Central memory CD8-positive, alpha-beta T cell (primary cell): ENCODE measurements around the gene ZNF668.

ENCODE experiments used
- ATAC-seq: fragments of 150-1000 bp; cut with Tn5 transposase; replicated peaks from 2 replicates; pipeline ENCODE4 v1.10.0; 2022; ENCODE audit warnings: mild to moderate bottlenecking, moderate FRiP score, moderate number of reproducible peaks; ENCODE audit not compliant: poor library complexity, severe bottlenecking; ENCODE audit errors: extremely low read depth
- DNase-seq, 2 donors: peaks; one replicate each; pipeline ENCODE4 v3.0.0; 2021; ENCODE audit warnings: low spot score in 2 of 2
- H3K27ac Mint-ChIP-seq: one replicate; pipeline ENCODE4 v1.8.0; 2022; ENCODE audit warnings: low read depth, mild to moderate bottlenecking, moderate library complexity, mixed read lengths
- H3K27me3 Mint-ChIP-seq: one replicate; pipeline ENCODE4 v1.8.0; 2022; ENCODE audit warnings: mixed read lengths
- H3K36me3 Mint-ChIP-seq: one replicate; pipeline ENCODE4 v1.8.0; 2022; ENCODE audit warnings: mild to moderate bottlenecking, moderate library complexity, mixed read lengths; ENCODE audit not compliant: insufficient read depth
- H3K4me1 Mint-ChIP-seq: one replicate; pipeline ENCODE4 v1.8.0; 2022; ENCODE audit warnings: mixed read lengths
- H3K4me3 Mint-ChIP-seq: one replicate; pipeline ENCODE4 v1.8.0; 2022; ENCODE audit warnings: mild to moderate bottlenecking, moderate library complexity, mixed read lengths
- H3K9me3 Mint-ChIP-seq: one replicate; pipeline ENCODE4 v1.8.0; 2022; ENCODE audit warnings: mixed read lengths

The ZNF668 gene

DNA sequence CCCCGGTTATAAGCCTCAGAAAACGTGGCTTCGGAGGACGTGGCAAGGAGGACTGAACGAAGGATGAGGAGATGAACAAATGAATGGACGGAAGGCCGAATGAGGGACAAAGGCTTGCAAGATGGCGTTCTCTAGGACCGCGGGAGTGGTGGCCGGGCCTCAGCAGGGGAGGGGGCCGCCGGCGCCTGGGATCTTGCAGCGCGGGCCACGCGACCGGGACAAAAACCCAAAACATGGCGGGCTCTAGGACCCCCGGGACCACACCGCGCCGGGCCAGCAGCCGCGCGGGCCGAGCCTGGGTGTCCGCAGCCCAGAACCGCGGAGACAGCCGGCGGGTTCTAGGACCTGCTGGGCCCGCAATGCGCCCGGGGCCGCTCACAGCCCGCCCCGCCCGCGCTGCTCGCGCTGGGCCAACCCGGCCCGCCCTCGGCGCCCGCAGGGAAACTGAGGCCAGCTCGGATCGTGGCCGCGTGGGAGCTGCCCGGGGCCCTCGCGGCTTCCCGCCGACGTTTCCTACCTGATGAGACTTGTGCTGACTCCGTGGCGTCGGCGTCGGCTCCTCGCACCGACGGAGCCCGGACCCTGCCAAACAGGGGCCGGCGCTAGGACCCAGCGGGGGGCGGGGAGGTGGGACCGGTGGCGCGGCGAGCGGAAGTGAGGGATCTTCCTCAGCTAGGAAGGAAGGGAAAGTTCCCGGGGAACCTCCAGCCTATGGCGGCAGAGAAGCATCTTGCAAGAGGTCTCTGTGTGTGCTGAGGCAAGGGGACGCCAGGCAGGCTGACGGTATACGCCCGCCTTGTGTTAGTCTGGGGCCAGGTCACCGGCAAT is 684 bp downstream of the ZNF668 start:
- Mint-ChIP-seq H3K9me3 (no peaks in the 10 kb centered on the region), H3K27me3 (no peaks in the 10 kb centered on the region), H3K36me3 (peaks cover 24% of the 10 kb centered on the region), H3K4me3 (peak overlapping the region; percentile 87), H3K4me1 (peaks cover 43% of the 10 kb centered on the region), H3K27ac (peak overlapping the region; percentile 94)
- DNase-seq (peak; percentile 68 to 72), ATAC-seq (peak; percentile 55)

DNA sequence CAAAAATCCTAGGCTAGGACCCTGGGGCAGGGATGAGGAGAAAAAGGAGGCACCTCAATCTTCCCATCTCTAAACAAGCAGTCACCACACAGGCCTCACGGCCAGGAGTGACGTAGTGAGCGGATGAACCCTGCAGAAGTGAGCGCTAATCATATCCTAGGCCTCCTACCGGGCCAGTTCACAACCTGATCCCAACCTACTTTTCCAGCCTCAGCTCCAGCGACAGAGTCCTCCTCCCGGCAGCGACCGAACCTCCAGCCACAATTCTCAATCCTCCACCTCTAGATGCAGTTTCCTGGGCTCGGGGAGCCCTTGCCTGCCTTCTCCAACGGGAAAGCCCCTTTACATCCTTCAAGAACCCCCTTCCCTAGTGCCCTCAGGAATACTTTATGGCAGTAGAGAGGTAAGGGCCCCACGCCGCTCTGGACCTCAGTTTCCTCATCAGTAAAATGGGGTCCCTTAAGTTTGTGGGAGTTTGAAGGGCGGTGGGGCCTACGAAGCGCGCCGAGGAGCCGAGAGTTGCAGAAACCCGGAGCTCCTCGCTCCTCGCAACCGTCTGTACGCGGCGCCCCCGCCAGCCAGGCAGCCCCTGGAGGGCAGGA is 1.4 kb downstream of the ZNF668 start:
- no peak for ATAC-seq
- peaks cover 48% of the 10 kb centered on the region for H3K4me1 Mint-ChIP-seq
- no peak for DNase-seq
- peaks cover 20% of the 10 kb centered on the region for H3K36me3 Mint-ChIP-seq
- peak overlapping the region; percentile 87 for H3K4me3 Mint-ChIP-seq
- no peaks in the 10 kb centered on the region for H3K27me3 Mint-ChIP-seq
- H3K27ac Mint-ChIP-seq = peak overlapping the region; percentile 94
- no peaks in the 10 kb centered on the region for H3K9me3 Mint-ChIP-seq

DNA sequence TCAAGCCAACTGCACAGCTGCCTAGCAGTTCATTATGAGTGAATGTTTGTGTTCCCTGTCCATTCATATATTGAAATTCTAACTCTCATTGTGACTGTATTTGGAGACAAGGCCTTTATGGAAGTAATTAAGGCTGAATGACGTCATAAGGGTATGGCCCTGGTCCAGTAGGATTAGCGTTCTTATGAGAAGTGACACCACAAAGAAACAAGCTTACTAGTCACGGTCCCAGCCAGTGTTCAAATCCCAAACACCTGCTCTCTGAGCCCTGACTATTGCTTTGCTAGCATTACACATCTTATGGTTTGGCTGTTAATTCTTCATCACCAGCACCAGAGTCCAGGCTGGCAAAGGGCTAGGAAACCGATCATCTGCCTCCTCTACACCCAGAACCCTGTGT is 2.2 kb downstream of the ZNF668 start:
- DNase-seq (no peak), ATAC-seq (no peak)
- peaks cover 13% of the 10 kb centered on the region for H3K36me3 Mint-ChIP-seq
- H3K27ac Mint-ChIP-seq = peak overlapping the region; percentile 94
- no peaks in the 10 kb centered on the region for H3K27me3 Mint-ChIP-seq
- no peaks in the 10 kb centered on the region for H3K9me3 Mint-ChIP-seq
- H3K4me1 Mint-ChIP-seq = peaks cover 49% of the 10 kb centered on the region
- H3K4me3 Mint-ChIP-seq = peak overlapping the region; percentile 87

DNA sequence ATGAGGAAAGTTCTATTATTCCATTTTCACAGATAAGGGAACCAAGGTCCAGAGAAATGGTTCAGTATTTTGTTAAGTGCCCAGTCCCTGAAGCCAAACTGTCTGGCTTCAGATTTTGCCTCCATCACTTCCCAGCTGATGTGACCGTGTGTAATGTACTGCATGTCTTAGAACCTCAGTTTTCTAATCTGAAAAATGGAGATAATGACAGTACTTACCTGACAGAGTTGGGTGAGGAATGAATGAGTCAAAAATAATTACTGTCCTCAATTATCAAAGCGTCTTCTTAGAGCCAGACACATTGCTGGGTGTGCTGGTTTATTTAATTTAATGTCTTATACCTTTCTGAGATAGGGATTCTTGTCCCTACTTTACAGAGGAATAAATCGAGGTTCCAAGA is 6.7 kb downstream of the ZNF668 start:
- peak overlapping the region; percentile 88 for H3K27ac Mint-ChIP-seq
- H3K4me3 Mint-ChIP-seq = no peak overlapping the region
- peaks cover 61% of the 10 kb centered on the region for H3K4me1 Mint-ChIP-seq
- DNase-seq (no peak), ATAC-seq (no peak)
- H3K9me3 Mint-ChIP-seq = no peaks in the 10 kb centered on the region
- H3K36me3 Mint-ChIP-seq = peaks cover 12% of the 10 kb centered on the region
- no peaks in the 10 kb centered on the region for H3K27me3 Mint-ChIP-seq

DNA sequence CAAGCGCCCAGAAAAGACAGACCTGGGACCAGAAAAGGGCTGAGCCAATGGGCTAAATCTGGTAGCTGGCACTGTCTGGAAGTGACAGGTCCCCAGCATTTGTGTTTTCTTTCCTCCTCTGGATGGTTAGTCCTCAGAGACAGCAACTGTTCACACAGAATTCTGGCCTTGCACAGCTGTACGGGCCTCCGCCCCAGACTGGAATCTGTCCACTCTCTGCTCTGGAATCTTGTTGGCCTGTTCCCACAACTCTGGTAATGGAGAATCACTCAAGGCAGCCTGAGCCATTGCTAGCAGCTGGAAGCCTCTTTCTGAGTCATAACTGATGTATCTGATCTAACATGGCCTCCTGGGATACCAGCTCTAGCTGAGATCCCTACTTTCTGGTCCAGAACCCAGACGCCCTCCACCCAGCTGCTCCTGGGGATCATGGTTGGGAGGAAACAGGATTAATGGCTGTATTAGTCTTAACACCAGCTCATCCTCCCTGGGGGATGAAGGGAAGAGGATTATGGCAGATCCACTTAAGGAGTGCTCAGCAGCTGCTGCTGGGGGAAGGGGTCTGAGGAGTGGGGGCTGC is 9.1 kb downstream of the ZNF668 start:
- no peaks in the 10 kb centered on the region for H3K27me3 Mint-ChIP-seq
- H3K27ac Mint-ChIP-seq = peak overlapping the region; percentile 90
- H3K4me3 Mint-ChIP-seq = peak overlapping the region; percentile 82
- H3K4me1 Mint-ChIP-seq = peaks cover 58% of the 10 kb centered on the region
- ATAC-seq (peak; percentile 44), DNase-seq (no peak)
- H3K36me3 Mint-ChIP-seq = peaks cover 20% of the 10 kb centered on the region
- H3K9me3 Mint-ChIP-seq = no peaks in the 10 kb centered on the region

DNA sequence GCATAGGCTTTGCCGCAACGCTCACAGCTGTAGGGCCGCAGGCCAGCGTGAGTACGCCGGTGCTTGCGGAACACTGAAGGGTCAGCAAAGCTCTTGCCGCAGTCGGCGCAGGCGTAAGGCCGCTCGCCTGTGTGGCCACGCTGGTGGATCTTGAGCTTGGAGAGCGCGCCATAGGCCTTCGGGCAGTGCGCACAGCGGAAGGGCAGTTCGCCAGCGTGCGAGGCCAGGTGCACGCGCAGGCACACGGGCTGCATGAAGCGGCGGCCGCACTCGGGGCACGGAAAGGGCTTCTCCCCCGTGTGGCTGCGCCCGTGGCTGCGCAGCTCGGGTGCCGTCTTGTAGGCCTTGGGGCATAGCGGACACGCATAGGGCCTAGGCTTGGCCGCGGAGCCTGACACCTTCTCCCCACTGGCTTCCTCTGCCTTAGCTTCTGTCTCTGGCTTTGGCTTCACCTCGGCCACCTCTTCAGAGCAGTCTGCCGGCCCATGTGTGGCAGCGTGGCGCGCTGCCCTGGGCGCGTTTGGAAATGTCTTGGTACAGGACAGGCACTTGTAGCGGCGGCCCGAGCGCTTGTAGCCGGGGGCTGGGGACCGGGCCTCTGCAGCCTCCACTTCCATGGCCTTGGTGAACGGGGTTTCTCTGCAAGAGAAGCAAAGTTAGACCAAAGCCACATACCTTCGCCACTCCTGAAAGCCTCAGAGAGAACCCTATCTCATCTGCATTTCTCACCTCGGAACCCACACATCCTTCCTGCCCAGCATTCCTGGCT is 10.0 kb downstream of the ZNF668 start:
- Mint-ChIP-seq H3K36me3 (peaks cover 20% of the 10 kb centered on the region), H3K4me3 (peak overlapping the region; percentile 82), H3K27ac (peak overlapping the region; percentile 90), H3K4me1 (peaks cover 52% of the 10 kb centered on the region), H3K9me3 (no peaks in the 10 kb centered on the region), H3K27me3 (no peaks in the 10 kb centered on the region)
- ATAC-seq = peak; percentile 67
- DNase-seq = peak; percentile 25 to 28

DNA sequence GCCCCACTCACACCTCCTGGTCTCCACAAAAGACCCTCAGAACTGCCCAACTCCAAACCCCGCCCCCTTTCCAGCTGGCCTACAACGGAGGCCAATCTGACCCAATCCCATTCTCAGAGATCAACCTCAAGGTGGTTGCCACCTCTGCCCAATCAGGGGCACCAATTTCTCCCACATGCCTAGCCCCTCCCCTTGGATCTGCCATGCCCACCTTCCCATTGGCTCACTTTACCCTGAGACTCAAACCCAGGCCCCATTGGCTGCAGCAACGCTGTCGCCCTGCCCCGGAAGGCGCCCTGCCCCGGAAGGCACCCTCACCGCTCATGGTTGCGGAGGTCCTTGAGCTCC is 10.6 kb downstream of the ZNF668 start:
- DNase-seq (no peak), ATAC-seq (no peak)
- peak overlapping the region; percentile 90 for H3K27ac Mint-ChIP-seq
- peaks cover 21% of the 10 kb centered on the region for H3K36me3 Mint-ChIP-seq
- H3K4me1 Mint-ChIP-seq = peaks cover 50% of the 10 kb centered on the region
- no peaks in the 10 kb centered on the region for H3K27me3 Mint-ChIP-seq
- no peaks in the 10 kb centered on the region for H3K9me3 Mint-ChIP-seq
- peak overlapping the region; percentile 82 for H3K4me3 Mint-ChIP-seq

DNA sequence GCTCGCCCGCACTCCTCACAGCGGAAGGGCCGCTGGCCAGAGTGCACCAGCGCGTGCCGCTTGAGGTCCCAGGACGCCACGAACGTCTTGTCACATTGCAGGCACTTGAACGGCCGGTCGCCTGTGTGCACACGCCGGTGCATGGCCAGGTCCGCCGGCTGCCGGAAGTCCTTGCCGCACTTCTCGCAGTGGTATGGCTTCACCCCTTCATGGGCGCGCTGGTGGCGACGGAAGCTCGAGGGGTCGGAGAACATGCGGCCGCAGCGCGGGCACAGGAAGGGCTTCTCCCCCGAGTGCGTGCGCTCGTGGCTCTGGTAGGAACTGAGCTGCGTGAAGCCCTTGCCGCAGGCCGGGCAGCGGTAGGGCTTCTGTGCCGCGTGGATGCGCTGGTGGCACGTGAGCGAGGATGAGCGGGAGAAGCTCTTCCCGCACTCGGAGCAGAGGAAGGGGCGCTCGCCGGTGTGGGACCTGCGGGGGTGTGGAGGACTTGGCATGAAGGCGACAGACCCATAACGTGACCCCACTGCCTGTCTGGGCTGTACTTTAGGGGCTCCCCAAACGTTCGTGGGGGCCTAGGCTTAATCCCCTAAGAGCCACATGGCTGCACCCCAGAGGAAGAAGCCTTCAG is 12.1 kb downstream of the ZNF668 start:
- H3K4me1 Mint-ChIP-seq = peaks cover 44% of the 10 kb centered on the region
- H3K9me3 Mint-ChIP-seq = no peaks in the 10 kb centered on the region
- peak overlapping the region; percentile 38 for H3K4me3 Mint-ChIP-seq
- peaks cover 26% of the 10 kb centered on the region for H3K36me3 Mint-ChIP-seq
- no peak for DNase-seq
- ATAC-seq = no peak
- no peaks in the 10 kb centered on the region for H3K27me3 Mint-ChIP-seq
- H3K27ac Mint-ChIP-seq = no peak overlapping the region

DNA sequence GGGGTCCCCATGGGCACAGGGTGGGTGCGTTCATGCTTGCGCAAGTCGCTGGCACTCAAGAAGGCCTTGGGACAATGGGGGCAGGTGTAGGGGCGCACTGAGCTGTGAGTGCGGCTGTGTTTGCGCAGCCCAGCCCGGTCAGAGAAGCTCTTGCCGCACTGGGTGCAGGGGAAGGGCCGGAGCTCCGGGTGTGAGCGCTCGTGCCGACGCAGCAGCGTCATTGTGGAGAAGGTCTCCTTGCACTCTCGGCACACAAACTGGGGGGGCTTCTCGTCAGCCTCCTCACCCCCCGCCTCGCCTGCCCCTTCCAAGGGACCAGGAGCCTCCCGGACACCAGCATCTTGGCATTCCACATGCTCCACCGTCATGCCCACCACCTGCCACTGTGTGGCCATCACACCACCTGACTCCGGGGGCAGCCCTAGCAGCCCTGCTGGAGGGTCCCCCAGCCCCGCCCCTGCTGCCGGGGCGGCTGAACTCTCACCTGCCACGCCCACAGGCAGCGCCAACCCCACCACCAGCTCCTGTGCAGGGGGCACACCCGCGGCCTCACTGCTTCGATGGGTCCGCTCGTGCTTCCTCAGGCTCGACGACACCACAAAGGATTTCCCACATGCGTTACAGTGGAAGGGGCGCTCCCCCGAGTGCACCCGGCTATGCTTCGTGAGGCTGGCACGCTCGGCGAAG is 12.8 kb downstream of the ZNF668 start:
- ATAC-seq = no peak
- Mint-ChIP-seq H3K27me3 (no peaks in the 10 kb centered on the region), H3K4me1 (peaks cover 41% of the 10 kb centered on the region), H3K36me3 (peaks cover 26% of the 10 kb centered on the region), H3K9me3 (no peaks in the 10 kb centered on the region), H3K27ac (no peak overlapping the region), H3K4me3 (peak overlapping the region; percentile 38)
- no peak for DNase-seq

DNA sequence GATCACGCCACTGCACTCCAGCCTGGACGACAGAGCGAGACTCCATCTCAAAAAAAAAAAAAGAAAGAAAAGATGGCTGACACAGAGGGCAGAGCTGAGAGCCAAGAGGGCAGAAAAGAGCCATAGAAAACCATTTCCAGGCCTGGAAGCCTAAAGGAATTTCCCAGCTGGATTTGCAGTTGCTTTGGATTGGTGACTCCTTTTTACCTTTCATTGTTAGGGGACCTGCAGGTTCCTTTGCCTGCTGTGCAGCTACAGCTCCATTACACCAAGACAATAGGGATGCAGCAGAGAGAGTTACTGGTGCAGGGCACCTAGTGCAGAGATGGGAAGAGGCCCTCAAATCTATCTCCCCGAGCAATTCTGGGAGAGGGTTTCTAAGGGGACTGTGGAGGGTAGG is 18.4 kb downstream of the ZNF668 start:
- H3K9me3 Mint-ChIP-seq = no peaks in the 10 kb centered on the region
- peak overlapping the region; percentile 35 for H3K27ac Mint-ChIP-seq
- no peaks in the 10 kb centered on the region for H3K27me3 Mint-ChIP-seq
- DNase-seq = no peak
- peaks cover 8% of the 10 kb centered on the region for H3K36me3 Mint-ChIP-seq
- H3K4me1 Mint-ChIP-seq = peaks cover 9% of the 10 kb centered on the region
- no peak for ATAC-seq
- H3K4me3 Mint-ChIP-seq = no peak overlapping the region

DNA sequence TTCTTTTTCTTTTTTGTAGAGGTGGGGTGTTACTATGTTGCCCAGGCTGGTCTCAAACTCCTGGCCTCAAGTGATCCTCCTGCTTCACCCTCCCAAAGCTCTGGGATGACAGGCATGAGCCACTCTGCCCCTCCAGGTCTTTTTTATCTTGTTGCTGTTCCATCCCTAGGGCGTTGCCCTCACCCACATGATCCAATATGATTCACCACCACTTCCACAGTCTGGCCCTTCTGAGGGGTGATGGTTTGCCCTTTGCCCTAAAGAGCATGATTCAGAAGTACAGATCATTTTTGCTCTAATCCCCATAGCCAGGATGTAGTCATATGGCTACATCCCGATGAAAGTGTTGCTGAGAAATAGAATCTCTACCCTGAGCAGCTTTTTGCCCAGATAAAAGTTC is 21.9 kb downstream of the ZNF668 start:
- DNase-seq (no peak), ATAC-seq (no peak)
- H3K36me3 Mint-ChIP-seq = peaks cover 2% of the 10 kb centered on the region
- no peaks in the 10 kb centered on the region for H3K9me3 Mint-ChIP-seq
- peak overlapping the region; percentile 42 for H3K27ac Mint-ChIP-seq
- H3K4me1 Mint-ChIP-seq = peaks cover 9% of the 10 kb centered on the region
- H3K4me3 Mint-ChIP-seq = no peak overlapping the region
- H3K27me3 Mint-ChIP-seq = no peaks in the 10 kb centered on the region
